K562 (cell line): Measurements from ENCODE around the gene CAPZB. TPM values are rescaled to one million over a fixed set of nuclear protein-coding genes. Genes with fewer than 3 reads are reported as not detected.
A peak's percentile ranks its signal among the peaks of the same experiment; 100 is the strongest.

Experiments used
- ATAC-seq: fragments of 200-7000 bp; cut with Tn5 transposase; 3 replicates; pipeline ENCODE4 v1.9.1; 2020; ENCODE audit warnings: moderate library complexity
- BruUV-seq: library from RNA; stranded (reverse); fragments of 400-500 nt; replicated peaks from 2 replicates; lab custom pipeline; 2021; lab: Mats Ljungman, UMichigan
- CTCF ChIA-PET: fragments of 300-600 bp; formaldehyde crosslinking; extraction: SDS; loops from one replicate; lab custom pipeline; 2021; ENCODE audit warnings: low intra/inter-chr PET ratio; lab: Yijun Ruan, JAX
- POLR2A ChIA-PET: fragments of 300-600, 350-650 bp; sonication (Branson Sonifier 250); formaldehyde crosslinking; extraction: SDS; loops from one replicate; lab custom pipeline; 2021; ENCODE audit warnings: antibody characterized with exemption, inconsistent platforms; lab: Yijun Ruan, JAX
- DNase-seq, 4 experiments: peaks; one replicate each; pipeline versions ENCODE4 v3.0.0 to v3.0.0-alpha.2; 2011 to 2018; ENCODE audit warnings: low spot score in 3 of 4, mixed read lengths in 3 of 4; ENCODE audit errors: extremely low read depth in 1 of 4
- FAIRE-seq: peaks from 2 replicates; lab custom pipeline; 2011; peaks lifted over from hg19 to GRCh38; lab: Jason Lieb, UNC
- H2AFZ ChIP-seq: 2 replicates; pipeline ENCODE4 v1.6.0; 2011; ENCODE audit warnings: low read depth, low read length, control low read depth, inconsistent platforms
- H3K27ac ChIP-seq: fragments of 200-600 bp; 3 replicates; pipeline ENCODE4 v1.8.0; 2011; ENCODE audit warnings: low read depth, mild to moderate bottlenecking, control low read depth, inconsistent platforms, low read length, moderate library complexity, mixed read lengths; ENCODE audit errors: extremely low read depth
- H3K27me3 ChIP-seq, 2 experiments: fragments of 300-600 bp in 1 of 2; 2 replicates in 1 of 2; 3 replicates in 1 of 2; pipeline versions ENCODE4 v1.6.0 to v1.8.0; 2011; ENCODE audit warnings: inconsistent platforms in 2 of 2, low read length in 2 of 2, mild to moderate bottlenecking in 1 of 2, mixed read lengths in 1 of 2, moderate library complexity in 1 of 2; ENCODE audit not compliant: control insufficient read depth in 2 of 2, insufficient read depth in 2 of 2
- H3K36me3 ChIP-seq: fragments of 300-600 bp; 3 replicates; pipeline ENCODE4 v1.8.0; 2011; ENCODE audit warnings: mild to moderate bottlenecking, low read length, inconsistent platforms; ENCODE audit not compliant: control insufficient read depth, insufficient read depth
- H3K4me1 ChIP-seq, 2 experiments: fragments of 200-600 bp in 1 of 2; replicated peaks in 1 of 2; 2 replicates in 1 of 2; 3 replicates in 1 of 2; pipeline versions ENCODE4 v1.5.1 to v1.8.0; 2011; ENCODE audit warnings: inconsistent platforms in 2 of 2, low read length in 2 of 2, mild to moderate bottlenecking in 1 of 2, mixed read lengths in 1 of 2, moderate library complexity in 1 of 2; ENCODE audit not compliant: control insufficient read depth in 2 of 2, insufficient read depth in 2 of 2
- H3K4me2 ChIP-seq: 2 replicates; pipeline ENCODE4 v1.6.1; 2011; ENCODE audit warnings: low read length, control low read depth, inconsistent platforms, mixed read lengths; ENCODE audit not compliant: insufficient read depth
- H3K4me3 ChIP-seq: fragments of 200-600 bp; sonication (generic), shearing (Covaris generic); 2 replicates; pipeline ENCODE4 v1.5.1; 2016; ENCODE audit warnings: control low read depth, inconsistent platforms
- H3K79me2 ChIP-seq: fragments of 200-600 bp; 3 replicates; pipeline ENCODE4 v1.8.0; 2011; ENCODE audit warnings: low read length, inconsistent platforms; ENCODE audit not compliant: control insufficient read depth, insufficient read depth
- H3K9ac ChIP-seq, 2 experiments: 2 replicates each; pipeline versions ENCODE4 v1.6.0 to v1.6.1; 2011; ENCODE audit warnings: low read depth in 2 of 2, low read length in 2 of 2, control low read depth in 1 of 2, inconsistent platforms in 1 of 2, mild to moderate bottlenecking in 1 of 2, mixed read lengths in 1 of 2; ENCODE audit not compliant: insufficient read depth in 1 of 2
- H3K9me1 ChIP-seq: one replicate; pipeline ENCODE4 v1.6.0; 2011; ENCODE audit warnings: inconsistent platforms, mild to moderate bottlenecking, low read length, moderate library complexity; ENCODE audit not compliant: control insufficient read depth, insufficient read depth
- H3K9me3 ChIP-seq: replicated peaks from 2 replicates; pipeline ENCODE4 v1.5.1; 2011; ENCODE audit warnings: low read depth, low read length, inconsistent platforms; ENCODE audit not compliant: control insufficient read depth, insufficient read depth
- H4K20me1 ChIP-seq: replicated peaks from 2 replicates; pipeline ENCODE4 v1.6.1; 2011; ENCODE audit warnings: low read length, inconsistent platforms, mixed read lengths; ENCODE audit not compliant: control insufficient read depth, insufficient read depth
- WGBS: fragments of 100-300 bp; shearing (Covaris generic); methylation state at CpG from one replicate; pipeline ENCODE4 v1.1.6; 2016; ENCODE audit warnings: low coverage, mixed read lengths; ENCODE audit not compliant: insufficient coverage; ENCODE audit errors: missing lambda C conversion rate; 5-methylcytosine and 5-hydroxymethylcytosine counted together
- in situ Hi-C: fragments of 300-500 bp; cut with MboI; formaldehyde crosslinking; loops from 4 replicates; pipeline ENCODE4 v1.15.0; 2018; ENCODE audit warnings: inconsistent platforms, mixed read lengths
- intact Hi-C: fragments of 100-400 bp; cut with micrococcal nuclease; formaldehyde crosslinking; loops from 2 replicates; pipeline ENCODE4 v1.14.2; 2022
- polyA plus RNA-seq, 8 experiments: library from polyadenylated mRNA; depleted of rRNA in 4 of 8; stranded (reverse) in 5 of 8; unstranded in 3 of 8; fragments of >200 nt; fragmentation: Nextera tagmentation in 2 of 8; fragmentation: Illumina TruSeq in 1 of 8; extraction: Ambion mirVana in 2 of 8; extraction: Trizol in 1 of 8; gene quantifications; 2 replicates each; pipeline versions ENCODE4 v1.2.1 to v1.2.3, GENCODE V29; 2011 to 2014; ENCODE audit warnings: inconsistent platforms in 1 of 8, missing spikeins in 1 of 8
- total RNA-seq, 7 experiments: library from RNA; depleted of rRNA in 6 of 7; stranded (reverse); fragments of >200 nt in 6 of 7; fragmentation: Illumina TruSeq in 2 of 7; extraction: Trizol in 2 of 7; gene quantifications; 2 replicates each; pipeline versions ENCODE4 v1.2.1 to v1.2.3, GENCODE V29; 2011 to 2021; ENCODE audit warnings: low replicate concordance in 1 of 7
- TF ChIP-seq, protein P1 (sequence below): sonication (generic); formaldehyde crosslinking; IDR thresholded peaks from 2 replicates; pipeline ENCODE4 v1.5.0; 2020; ENCODE audit warnings: missing genetic modification reagents
- TF ChIP-seq, protein P2 (sequence below): sonication (generic); formaldehyde crosslinking; IDR thresholded peaks from 2 replicates; pipeline ENCODE4 v1.8.1; 2022; ENCODE audit warnings: missing genetic modification reagents

CAPZB gene
- total and polyA plus RNA-seq, 9 of the 15 experiments (the other 6 are each of a cell fraction or from before 2014, with no cell fraction given), result 57.6 to 297 (median 125) TPM

DNA sequence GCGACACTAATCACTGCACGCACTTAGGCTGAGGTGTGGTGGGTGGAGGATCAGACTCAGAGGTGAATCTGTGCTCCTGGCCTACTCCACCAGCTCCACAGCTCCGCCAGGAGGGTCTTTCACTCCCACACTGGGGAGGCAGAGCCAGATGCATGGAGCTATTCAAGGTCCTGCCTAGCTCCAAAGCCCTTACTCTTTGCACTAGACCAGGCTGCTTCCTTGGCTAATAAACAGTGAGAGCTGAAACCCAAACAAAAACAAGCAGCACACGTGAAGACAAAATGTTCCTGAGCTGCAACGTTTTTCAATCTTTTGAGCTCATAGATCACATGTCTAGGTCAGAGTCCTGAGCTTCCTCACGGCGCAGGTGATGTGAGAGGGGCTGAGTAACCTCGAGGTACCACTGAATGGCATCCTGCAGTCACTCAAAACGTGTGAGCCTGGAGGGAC is 19.2 kb downstream of the CAPZB start:
- no peak for FAIRE-seq
- no peak overlapping the region for H3K4me3 ChIP-seq
- 60% methylated on average over 9 of the region's 9 CpGs for WGBS
- peaks cover 20 to 57% of the 10 kb centered on the region in 2 experiments for H3K4me1 ChIP-seq
- no TSS peak for BruUV-seq
- TF ChIP-seq, protein P1, sequence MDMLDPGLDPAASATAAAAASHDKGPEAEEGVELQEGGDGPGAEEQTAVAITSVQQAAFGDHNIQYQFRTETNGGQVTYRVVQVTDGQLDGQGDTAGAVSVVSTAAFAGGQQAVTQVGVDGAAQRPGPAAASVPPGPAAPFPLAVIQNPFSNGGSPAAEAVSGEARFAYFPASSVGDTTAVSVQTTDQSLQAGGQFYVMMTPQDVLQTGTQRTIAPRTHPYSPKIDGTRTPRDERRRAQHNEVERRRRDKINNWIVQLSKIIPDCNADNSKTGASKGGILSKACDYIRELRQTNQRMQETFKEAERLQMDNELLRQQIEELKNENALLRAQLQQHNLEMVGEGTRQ (CRISPR knock-in tag), result 0 out of 2 replicates have a peak, but pooled peaks have one; percentile 13
- TF ChIP-seq, protein P2, sequence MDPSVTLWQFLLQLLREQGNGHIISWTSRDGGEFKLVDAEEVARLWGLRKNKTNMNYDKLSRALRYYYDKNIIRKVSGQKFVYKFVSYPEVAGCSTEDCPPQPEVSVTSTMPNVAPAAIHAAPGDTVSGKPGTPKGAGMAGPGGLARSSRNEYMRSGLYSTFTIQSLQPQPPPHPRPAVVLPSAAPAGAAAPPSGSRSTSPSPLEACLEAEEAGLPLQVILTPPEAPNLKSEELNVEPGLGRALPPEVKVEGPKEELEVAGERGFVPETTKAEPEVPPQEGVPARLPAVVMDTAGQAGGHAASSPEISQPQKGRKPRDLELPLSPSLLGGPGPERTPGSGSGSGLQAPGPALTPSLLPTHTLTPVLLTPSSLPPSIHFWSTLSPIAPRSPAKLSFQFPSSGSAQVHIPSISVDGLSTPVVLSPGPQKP, result no peak
- no peak overlapping the region for H3K27ac ChIP-seq
- no peaks in the 10 kb centered on the region for H3K9me3 ChIP-seq
- H4K20me1 ChIP-seq, result peaks cover 48% of the 10 kb centered on the region
- H3K4me2 ChIP-seq, result no peak overlapping the region
- no peak for DNase-seq
- H3K27me3 ChIP-seq, result no peaks in the 10 kb centered on the region
- peaks cover 6% of the 10 kb centered on the region for H3K9me1 ChIP-seq
- peaks cover 90% of the 10 kb centered on the region for H3K79me2 ChIP-seq
- CTCF ChIA-PET, result interaction anchor here (0.6 to 0.7 kb wide), 2 partner anchors 15 to 186 kb away, joined by 3 read pairs; no protein-coding TSS in a partner anchor
- peaks cover 33% of the 10 kb centered on the region for H3K36me3 ChIP-seq
- in situ Hi-C loops (no loop called here), intact Hi-C loops (loop anchor here (10.0 kb wide), 1 partner anchor 179 kb away; the partner anchor contains the start of gene NBL1)
- H3K9ac ChIP-seq, result peak overlapping the region in 1 of 2 experiments; percentile 33; a peak in 1 of 4 replicates
- POLR2A ChIA-PET, result interaction anchor here (0.5 to 4.2 kb wide), 8 partner anchors 8 to 286 kb away, joined by 3 to 22 read pairs (median 4); a partner anchor contains a TSS
- no peak overlapping the region for H2AFZ ChIP-seq
- no peak for ATAC-seq
